HCT116 (cell line): ENCODE data around the gene DICER1. TPM values are rescaled to one million over a fixed set of nuclear protein-coding genes. Genes with fewer than 3 reads are reported as not detected.

Experiments
- ATAC-seq: fragments of 200-7000 bp; cut with Tn5 transposase; 2 replicates; pipeline ENCODE4 v1.9.1; 2020; ENCODE audit warnings: mild to moderate bottlenecking, moderate library complexity
- BruUV-seq: library from RNA; stranded (reverse); fragments of 400-500 nt; replicated peaks from 2 replicates; lab custom pipeline; 2021; lab: Mats Ljungman, UMichigan
- CTCF ChIA-PET: fragments of 300-600 bp; sonication (Branson Sonifier 250); formaldehyde crosslinking; loops from one replicate; lab custom pipeline; 2021; ENCODE audit warnings: antibody characterized with exemption; lab: Charles Lee
- POLR2A ChIA-PET: fragments of 300-600, 350-600 bp; sonication (Branson Sonifier 250); formaldehyde crosslinking; loops from one replicate; lab custom pipeline; 2021; ENCODE audit warnings: antibody characterized with exemption; lab: Charles Lee
- RAD21 ChIA-PET, 2 experiments: fragments of 300-600 bp; sonication (Branson Sonifier 250); formaldehyde crosslinking; loops; one replicate each; lab custom pipeline; 2023; ENCODE audit warnings: low total read pairs in 2 of 2; ENCODE audit not compliant: uncharacterized antibody in 2 of 2, unreplicated experiment in 2 of 2, low non-redundant PET in 1 of 2; lab: Charles Lee
- DNase-seq: peaks from one replicate; pipeline ENCODE4 v3.0.0-alpha.2; 2010; ENCODE audit warnings: low read depth, low spot score
- H2AFZ ChIP-seq: fragments of 200-600 bp; shearing (Covaris generic), sonication (generic); 2 replicates; pipeline ENCODE4 v1.6.1; 2017; ENCODE audit warnings: low read depth, mixed run types, mixed read lengths, antibody characterized with exemption, low read length; ENCODE audit not compliant: poor library complexity, severe bottlenecking
- H3K27ac ChIP-seq: 2 replicates; pipeline ENCODE4 v1.5.1; 2012; ENCODE audit warnings: low read depth, low read length
- H3K27me3 ChIP-seq: fragments of 200-600 bp; sonication (generic); 2 replicates; pipeline ENCODE4 v1.6.1; 2016; ENCODE audit warnings: mixed run types, low read length, mixed read lengths; ENCODE audit not compliant: insufficient read depth
- H3K36me3 ChIP-seq, 2 experiments: fragments of 200-500 bp in 1 of 2; fragments of 200-600 bp in 1 of 2; sonication (Bioruptor generic) in 1 of 2; sonication (generic) in 1 of 2; 2 replicates each; pipeline versions ENCODE4 v1.5.1 to v1.6.1; 2014 to 2016; ENCODE audit warnings: low read length in 2 of 2, inconsistent platforms in 1 of 2, mixed read lengths in 1 of 2, mixed run types in 1 of 2; ENCODE audit not compliant: insufficient read depth in 2 of 2, control insufficient read depth in 1 of 2
- H3K4me1 ChIP-seq, 2 experiments: fragments of 200-600 bp in 1 of 2; sonication (generic) in 1 of 2; 2 replicates each; pipeline versions ENCODE4 v1.5.1 to v1.6.1; 2012 to 2017; ENCODE audit warnings: low read length in 2 of 2, inconsistent platforms in 1 of 2, mild to moderate bottlenecking in 1 of 2, mixed read lengths in 1 of 2, mixed run types in 1 of 2, moderate library complexity in 1 of 2; ENCODE audit not compliant: insufficient read depth in 2 of 2, control insufficient read depth in 1 of 2
- H3K4me2 ChIP-seq: fragments of 200-600 bp; sonication (generic); 2 replicates; pipeline ENCODE4 v1.6.1; 2017; ENCODE audit warnings: mixed run types, low read length, mixed read lengths
- H3K4me3 ChIP-seq, 2 experiments: fragments of 200-600 bp in 1 of 2; sonication (generic) in 1 of 2; replicated peaks in 1 of 2; 2 replicates each; pipeline ENCODE4 v1.5.1; 2011 to 2016; ENCODE audit warnings: low read length in 2 of 2, control low read depth in 1 of 2, low read depth in 1 of 2, mild to moderate bottlenecking in 1 of 2, mixed read lengths in 1 of 2, mixed run types in 1 of 2
- H3K79me2 ChIP-seq: fragments of 200-600 bp; sonication (generic); 2 replicates; pipeline ENCODE4 v1.6.1; 2017; ENCODE audit warnings: mild to moderate bottlenecking, mixed run types, low read length, moderate library complexity, mixed read lengths; ENCODE audit not compliant: insufficient read depth
- H3K9ac ChIP-seq: fragments of 200-600 bp; sonication (generic); 2 replicates; pipeline ENCODE4 v1.6.1; 2016; ENCODE audit warnings: low read length, mixed read lengths
- H3K9me2 ChIP-seq: fragments of 200-600 bp; sonication (generic), shearing (Covaris generic); 2 replicates; pipeline ENCODE4 v1.6.1; 2017; ENCODE audit warnings: mixed run types, mild to moderate bottlenecking, moderate library complexity; ENCODE audit not compliant: insufficient read depth
- H3K9me3 ChIP-seq, 2 experiments: fragments of 200-500 bp in 1 of 2; fragments of 200-600 bp in 1 of 2; sonication (Bioruptor generic) in 1 of 2; sonication (generic) in 1 of 2; 2 replicates each; pipeline ENCODE4 v1.6.1; 2014 to 2017; ENCODE audit warnings: low read length in 2 of 2, mixed read lengths in 2 of 2, inconsistent platforms in 1 of 2, low read depth in 1 of 2, mild to moderate bottlenecking in 1 of 2, mixed run types in 1 of 2, moderate library complexity in 1 of 2; ENCODE audit not compliant: control insufficient read depth in 1 of 2, insufficient read depth in 1 of 2
- H4K20me1 ChIP-seq: fragments of 200-600 bp; sonication (generic), shearing (Covaris generic); 2 replicates; pipeline ENCODE4 v1.6.1; 2017; ENCODE audit warnings: mixed run types, mild to moderate bottlenecking, moderate library complexity; ENCODE audit not compliant: insufficient read depth
- CBX3 ChIP-seq: IDR thresholded peaks from 2 replicates; pipeline ENCODE4 v1.6.1; 2012; ENCODE audit warnings: low read depth
- CEBPB ChIP-seq: IDR thresholded peaks from 2 replicates; pipeline ENCODE4 v1.6.1; 2012; ENCODE audit warnings: low read depth
- FOSL1 ChIP-seq: IDR thresholded peaks from 2 replicates; pipeline ENCODE4 v1.6.1; 2012; ENCODE audit warnings: low read depth
- SIN3A ChIP-seq: IDR thresholded peaks from 2 replicates; pipeline ENCODE4 v1.6.1; 2012; ENCODE audit warnings: low read depth
- TCF7L2 ChIP-seq: IDR thresholded peaks from 2 replicates; pipeline ENCODE4 v1.7.0; 2011; ENCODE audit warnings: borderline replicate concordance, inconsistent platforms; ENCODE audit not compliant: insufficient read depth, insufficient read length; ENCODE audit errors: extremely low read depth
- YY1 ChIP-seq: IDR thresholded peaks from 2 replicates; pipeline ENCODE4 v1.6.1; 2011; ENCODE audit warnings: low read length, low read depth, moderate library complexity, mild to moderate bottlenecking; ENCODE audit not compliant: insufficient replicate concordance; ENCODE audit errors: extremely low read depth
- ZFX ChIP-seq: fragments of 450-650 bp; IDR thresholded peaks from 2 replicates; pipeline ENCODE4 v1.6.1; 2017
- intact Hi-C: fragments of 100-400 bp; cut with micrococcal nuclease; formaldehyde crosslinking; loops from 2 replicates; pipeline ENCODE4 v1.10.0; 2022
- total RNA-seq: library from RNA; stranded (reverse); gene quantifications from one replicate; pipeline ENCODE4 v1.2.1, GENCODE V29; 2021; ENCODE audit not compliant: unreplicated experiment
- TF ChIP-seq, protein P1 (sequence below): IDR thresholded peaks from 2 replicates; pipeline ENCODE4 v1.6.1; 2012
- TF ChIP-seq, protein P2 (sequence below), 3 experiments: fragments of 200-600 bp in 1 of 3; sonication (generic) in 1 of 3; IDR thresholded peaks in 2 of 3; conservative IDR thresholded peaks in 1 of 3; 2 replicates each; pipeline ENCODE4 v1.5.1; 2012 to 2017; ENCODE audit warnings: low read depth in 2 of 3, low read length in 2 of 3, antibody characterized with exemption in 1 of 3, borderline replicate concordance in 1 of 3, control low read depth in 1 of 3, mild to moderate bottlenecking in 1 of 3, mixed read lengths in 1 of 3, mixed run types in 1 of 3, moderate library complexity in 1 of 3; ENCODE audit not compliant: insufficient read depth in 1 of 3
- TF ChIP-seq, protein P3 (sequence below): IDR thresholded peaks from 2 replicates; pipeline ENCODE4 v1.6.1; 2012; ENCODE audit warnings: low read depth
- TF ChIP-seq, protein P4 (sequence below): IDR thresholded peaks from 2 replicates; pipeline ENCODE4 v1.6.1; 2012

Gene DICER1
- total RNA-seq, 1 experiment from 2014 or later: 38.6 TPM

DNA sequence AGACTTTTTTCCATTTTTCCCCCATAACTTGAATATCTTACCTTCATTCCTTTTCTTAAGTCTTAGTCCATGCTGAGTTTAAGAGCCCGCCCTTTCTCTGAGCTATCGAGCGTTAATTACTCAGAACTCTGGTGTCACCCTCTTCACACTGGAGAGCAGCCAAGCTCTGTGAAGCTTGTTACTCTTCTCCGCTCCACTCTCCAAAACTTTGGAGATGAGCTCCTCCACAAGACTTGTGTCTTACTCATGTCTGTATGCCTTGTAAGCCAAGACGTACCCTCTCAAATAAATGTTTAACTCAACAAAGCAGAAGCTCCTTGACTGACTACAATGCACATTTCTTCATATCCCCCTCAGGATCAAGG lies 54.7 kb downstream of the DICER1 start:
- H4K20me1 ChIP-seq: 0 out of 2 replicates have a peak, but pooled peaks cover 4% of the 10 kb centered on the region
- no peaks in the 10 kb centered on the region for H3K9me3 ChIP-seq
- DNase-seq (no peak), ATAC-seq (no peak)
- H3K36me3 ChIP-seq: peaks cover 37% of the 10 kb centered on the region in 2 experiments
- BruUV-seq: no TSS peak
- no peaks in the 10 kb centered on the region for H3K9me2 ChIP-seq
- H3K4me1 ChIP-seq: no peaks in the 10 kb centered on the region
- CTCF ChIA-PET: no interaction called here
- no peak overlapping the region for H2AFZ ChIP-seq
- RAD21 ChIA-PET: no interaction called here
- intact Hi-C loops: loop anchor here (10.0 kb wide), 1 partner anchor 388 kb away; no protein-coding TSS in a partner anchor
- H3K4me3 ChIP-seq: no peak overlapping the region
- no peak overlapping the region for H3K9ac ChIP-seq
- peaks cover 10% of the 10 kb centered on the region for H3K79me2 ChIP-seq
- no peak overlapping the region for H3K4me2 ChIP-seq
- TF ChIP-seq CEBPB (no peak), YY1 (no peak), TCF7L2 (no peak), ZFX (no peak), CBX3 (no peak), FOSL1 (no peak), SIN3A (no peak)
- TF ChIP-seq, protein P1, sequence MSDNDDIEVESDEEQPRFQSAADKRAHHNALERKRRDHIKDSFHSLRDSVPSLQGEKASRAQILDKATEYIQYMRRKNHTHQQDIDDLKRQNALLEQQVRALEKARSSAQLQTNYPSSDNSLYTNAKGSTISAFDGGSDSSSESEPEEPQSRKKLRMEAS: no peak
- TF ChIP-seq, protein P2, sequence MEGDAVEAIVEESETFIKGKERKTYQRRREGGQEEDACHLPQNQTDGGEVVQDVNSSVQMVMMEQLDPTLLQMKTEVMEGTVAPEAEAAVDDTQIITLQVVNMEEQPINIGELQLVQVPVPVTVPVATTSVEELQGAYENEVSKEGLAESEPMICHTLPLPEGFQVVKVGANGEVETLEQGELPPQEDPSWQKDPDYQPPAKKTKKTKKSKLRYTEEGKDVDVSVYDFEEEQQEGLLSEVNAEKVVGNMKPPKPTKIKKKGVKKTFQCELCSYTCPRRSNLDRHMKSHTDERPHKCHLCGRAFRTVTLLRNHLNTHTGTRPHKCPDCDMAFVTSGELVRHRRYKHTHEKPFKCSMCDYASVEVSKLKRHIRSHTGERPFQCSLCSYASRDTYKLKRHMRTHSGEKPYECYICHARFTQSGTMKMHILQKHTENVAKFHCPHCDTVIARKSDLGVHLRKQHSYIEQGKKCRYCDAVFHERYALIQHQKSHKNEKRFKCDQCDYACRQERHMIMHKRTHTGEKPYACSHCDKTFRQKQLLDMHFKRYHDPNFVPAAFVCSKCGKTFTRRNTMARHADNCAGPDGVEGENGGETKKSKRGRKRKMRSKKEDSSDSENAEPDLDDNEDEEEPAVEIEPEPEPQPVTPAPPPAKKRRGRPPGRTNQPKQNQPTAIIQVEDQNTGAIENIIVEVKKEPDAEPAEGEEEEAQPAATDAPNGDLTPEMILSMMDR (IDR thresholded peaks at IDR 0.05 in 2 of 3, conservative IDR thresholded peaks at IDR 0.05 in 1 of 3; ENCODE audit: borderline replicate concordance in 1 of 3, insufficient read depth in 1 of 3, low read depth in 2 of 3, low read length in 2 of 3): no peak
- TF ChIP-seq, protein P3, sequence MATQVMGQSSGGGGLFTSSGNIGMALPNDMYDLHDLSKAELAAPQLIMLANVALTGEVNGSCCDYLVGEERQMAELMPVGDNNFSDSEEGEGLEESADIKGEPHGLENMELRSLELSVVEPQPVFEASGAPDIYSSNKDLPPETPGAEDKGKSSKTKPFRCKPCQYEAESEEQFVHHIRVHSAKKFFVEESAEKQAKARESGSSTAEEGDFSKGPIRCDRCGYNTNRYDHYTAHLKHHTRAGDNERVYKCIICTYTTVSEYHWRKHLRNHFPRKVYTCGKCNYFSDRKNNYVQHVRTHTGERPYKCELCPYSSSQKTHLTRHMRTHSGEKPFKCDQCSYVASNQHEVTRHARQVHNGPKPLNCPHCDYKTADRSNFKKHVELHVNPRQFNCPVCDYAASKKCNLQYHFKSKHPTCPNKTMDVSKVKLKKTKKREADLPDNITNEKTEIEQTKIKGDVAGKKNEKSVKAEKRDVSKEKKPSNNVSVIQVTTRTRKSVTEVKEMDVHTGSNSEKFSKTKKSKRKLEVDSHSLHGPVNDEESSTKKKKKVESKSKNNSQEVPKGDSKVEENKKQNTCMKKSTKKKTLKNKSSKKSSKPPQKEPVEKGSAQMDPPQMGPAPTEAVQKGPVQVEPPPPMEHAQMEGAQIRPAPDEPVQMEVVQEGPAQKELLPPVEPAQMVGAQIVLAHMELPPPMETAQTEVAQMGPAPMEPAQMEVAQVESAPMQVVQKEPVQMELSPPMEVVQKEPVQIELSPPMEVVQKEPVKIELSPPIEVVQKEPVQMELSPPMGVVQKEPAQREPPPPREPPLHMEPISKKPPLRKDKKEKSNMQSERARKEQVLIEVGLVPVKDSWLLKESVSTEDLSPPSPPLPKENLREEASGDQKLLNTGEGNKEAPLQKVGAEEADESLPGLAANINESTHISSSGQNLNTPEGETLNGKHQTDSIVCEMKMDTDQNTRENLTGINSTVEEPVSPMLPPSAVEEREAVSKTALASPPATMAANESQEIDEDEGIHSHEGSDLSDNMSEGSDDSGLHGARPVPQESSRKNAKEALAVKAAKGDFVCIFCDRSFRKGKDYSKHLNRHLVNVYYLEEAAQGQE: no peak
- TF ChIP-seq, protein P4, sequence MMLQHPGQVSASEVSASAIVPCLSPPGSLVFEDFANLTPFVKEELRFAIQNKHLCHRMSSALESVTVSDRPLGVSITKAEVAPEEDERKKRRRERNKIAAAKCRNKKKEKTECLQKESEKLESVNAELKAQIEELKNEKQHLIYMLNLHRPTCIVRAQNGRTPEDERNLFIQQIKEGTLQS: no peak
- POLR2A ChIA-PET: no interaction called here
- H3K27me3 ChIP-seq: no peaks in the 10 kb centered on the region
- H3K27ac ChIP-seq: no peak overlapping the region
